GM12878 (cell line): ENCODE measurements around the gene SMAD1. TPM values are rescaled to one million over a fixed set of nuclear protein-coding genes. Genes with fewer than 3 reads are reported as not detected.

Source experiments
- CBX5 ChIP-seq: sonication (generic); IDR thresholded peaks from 2 replicates; pipeline ENCODE4 v1.6.1; 2016; ENCODE audit warnings: low read depth, moderate library complexity, mild to moderate bottlenecking, inconsistent platforms
- CEBPB ChIP-seq, 2 experiments: fragments of 150-350 bp in 1 of 2; IDR thresholded peaks; 2 replicates each; pipeline ENCODE4 v1.6.1; 2012 to 2014; ENCODE audit warnings: low read depth in 2 of 2, low read length in 2 of 2, borderline replicate concordance in 1 of 2, inconsistent platforms in 1 of 2
- EED ChIP-seq: sonication (generic); IDR thresholded peaks from 2 replicates; pipeline ENCODE4 v1.6.1; 2016; ENCODE audit warnings: antibody characterized with exemption, low read depth
- ELK1 ChIP-seq: IDR thresholded peaks from 2 replicates; pipeline ENCODE4 v1.6.1; 2012; ENCODE audit warnings: low read depth, low read length, improper control_type of control experiment
- IKZF2 ChIP-seq, 2 experiments: fragments of 450-650 bp; IDR thresholded peaks; 2 replicates each; pipeline ENCODE4 v1.6.1; 2017; ENCODE audit warnings: mild to moderate bottlenecking in 2 of 2, moderate library complexity in 2 of 2
- KLF5 ChIP-seq: fragments of 450-650 bp; IDR thresholded peaks from 2 replicates; pipeline ENCODE4 v1.6.1; 2014; ENCODE audit warnings: mild to moderate bottlenecking; ENCODE audit not compliant: partially characterized antibody
- MEF2A ChIP-seq: IDR thresholded peaks from 2 replicates; pipeline ENCODE4 v1.6.1; 2011; ENCODE audit warnings: low read depth, mild to moderate bottlenecking, low read length, moderate library complexity; ENCODE audit not compliant: insufficient read depth
- MYB ChIP-seq: fragments of 150-350 bp; IDR thresholded peaks from 2 replicates; pipeline ENCODE4 v1.6.1; 2014; ENCODE audit warnings: mild to moderate bottlenecking, low read depth, low read length, borderline replicate concordance
- MYC ChIP-seq: IDR thresholded peaks from 2 replicates; pipeline ENCODE4 v1.6.1; 2011; ENCODE audit warnings: mild to moderate bottlenecking, low read length, moderate library complexity, inconsistent platforms; ENCODE audit not compliant: insufficient read depth, insufficient replicate concordance, insufficient read length, severe bottlenecking
- NFYB ChIP-seq: IDR thresholded peaks from 2 replicates; pipeline ENCODE4 v1.6.1; 2011; ENCODE audit warnings: low read depth, mild to moderate bottlenecking, low read length, improper control_type of control experiment, moderate library complexity; ENCODE audit not compliant: insufficient read depth
- NR2F1 ChIP-seq: fragments of 450-650 bp; conservative IDR thresholded peaks from 2 replicates; pipeline ENCODE4 v1.6.1; 2017; ENCODE audit warnings: mild to moderate bottlenecking
- PAX8 ChIP-seq: fragments of 450-650 bp; IDR thresholded peaks from 2 replicates; pipeline ENCODE4 v1.6.1; 2017; ENCODE audit warnings: mild to moderate bottlenecking, moderate library complexity
- POLR2AphosphoS2 ChIP-seq: IDR thresholded peaks from 2 replicates; pipeline ENCODE4 v1.6.1; 2011; ENCODE audit warnings: low read depth, mild to moderate bottlenecking, low read length, improper control_type of control experiment, moderate library complexity
- RCOR1 ChIP-seq: conservative IDR thresholded peaks from 2 replicates; pipeline ENCODE4 v1.6.1; 2012; ENCODE audit warnings: low read depth, low read length, improper control_type of control experiment
- SKIL ChIP-seq: fragments of 450-650 bp; IDR thresholded peaks from 2 replicates; pipeline ENCODE4 v1.6.1; 2017; ENCODE audit warnings: mild to moderate bottlenecking, low read depth, inconsistent platforms; ENCODE audit not compliant: poor library complexity, severe bottlenecking
- SPI1 ChIP-seq: IDR thresholded peaks from 2 replicates; pipeline ENCODE4 v1.6.1; 2011; ENCODE audit warnings: low read depth, mild to moderate bottlenecking, low read length, moderate library complexity, borderline replicate concordance; ENCODE audit not compliant: insufficient read depth
- SREBF1 ChIP-seq: IDR thresholded peaks from 2 replicates; pipeline ENCODE4 v1.6.1; 2012; ENCODE audit warnings: mild to moderate bottlenecking, low read length
- SRF ChIP-seq, 2 experiments: IDR thresholded peaks; 2 replicates each; pipeline ENCODE4 v1.6.1; 2011; ENCODE audit warnings: low read depth in 2 of 2, low read length in 2 of 2, mild to moderate bottlenecking in 1 of 2, moderate library complexity in 1 of 2
- STAT1 ChIP-seq: fragments of 450-650 bp; conservative IDR thresholded peaks from 2 replicates; pipeline ENCODE4 v1.6.1; 2014; ENCODE audit warnings: antibody characterized with exemption, mild to moderate bottlenecking
- ZBTB40 ChIP-seq: fragments of 450-650 bp; IDR thresholded peaks from 2 replicates; pipeline ENCODE4 v1.6.1; 2016; ENCODE audit warnings: mild to moderate bottlenecking, moderate library complexity, borderline replicate concordance
- polyA plus RNA-seq, 11 experiments: library from polyadenylated mRNA; depleted of rRNA in 4 of 11; unstranded in 6 of 11; stranded (reverse) in 5 of 11; fragments of >200 nt; fragmentation: Nextera tagmentation in 4 of 11; fragmentation: Illumina TruSeq in 1 of 11; extraction: Ambion mirVana in 4 of 11; extraction: Trizol in 1 of 11; gene quantifications; 1 replicate in 1 of 11; 2 replicates in 10 of 11; pipeline versions ENCODE4 v1.2.1 to v1.2.3, GENCODE V29; 2011 to 2016; ENCODE audit warnings: inconsistent platforms in 2 of 11, missing spikeins in 2 of 11, low read depth in 1 of 11
- total RNA-seq, 4 experiments: library from RNA; depleted of rRNA in 3 of 4; stranded (reverse); fragments of >200 nt in 3 of 4; fragmentation: Illumina TruSeq in 1 of 4; extraction: Trizol in 1 of 4; gene quantifications; 2 replicates each; pipeline versions ENCODE4 v1.2.1 to v1.2.3, GENCODE V29; 2013 to 2021

The SMAD1 gene
- total and polyA plus RNA-seq, 10 of the 15 experiments (the other 5 are each of a cell fraction or from before 2014, with no cell fraction given): 0.29 to 17.5 (median 13.6) TPM

GRCh38 chr4:145552181-145552822 is 70.6 kb downstream of the SMAD1 start (continued):
- TF ChIP-seq CBX5 (0 out of 2 replicates have a peak, but pooled peaks have one; percentile 24), EED (peak; percentile 52; the same call in 1 of the 2 replicates), PAX8 (no peak), MYC (no peak), SREBF1 (no peak), NFYB (no peak), POLR2AphosphoS2 (no peak), MYB (no peak), SRF (IDR thresholded peaks at IDR 0.05; ENCODE audit: low read depth in 2 of 2, low read length in 2 of 2) (no peak), ZBTB40 (no peak), STAT1 (no peak), SKIL (no peak), MEF2A (0 out of 2 replicates have a peak, but pooled peaks have one; percentile 23), ELK1 (no peak), CEBPB (IDR thresholded peaks at IDR 0.05; ENCODE audit: borderline replicate concordance in 1 of 2, low read depth in 2 of 2, low read length in 2 of 2) (no peak), IKZF2 (IDR thresholded peaks at IDR 0.05) (no peak), SPI1 (0 out of 2 replicates have a peak, but pooled peaks have one; percentile 18), RCOR1 (no peak), NR2F1 (no peak), KLF5 (no peak)
- TF ChIP-seq, all 136 proteins: peak for 6
